Mesendoderm (in vitro differentiated cells): ENCODE measurements around the gene SLC24A4.
A peak's percentile ranks its signal among the peaks of the same experiment; 100 is the strongest.

ENCODE experiments used
- DNase-seq: peaks from one replicate; pipeline ENCODE4 v3.0.0; 2013
- H2AK5ac ChIP-seq: 2 replicates; pipeline ENCODE4 v1.6.1; 2013; ENCODE audit warnings: low read length, inconsistent platforms
- H2BK120ac ChIP-seq: 2 replicates; pipeline ENCODE4 v1.6.1; 2013; ENCODE audit warnings: low read depth, mild to moderate bottlenecking, low read length, moderate library complexity, mixed read lengths
- H2BK15ac ChIP-seq: replicated peaks from 2 replicates; pipeline ENCODE4 v1.6.1; 2013; ENCODE audit warnings: low read depth, mild to moderate bottlenecking, moderate library complexity
- H2BK5ac ChIP-seq: 2 replicates; pipeline ENCODE4 v1.6.1; 2013; ENCODE audit warnings: low read length, inconsistent platforms
- H3K18ac ChIP-seq: 2 replicates; pipeline ENCODE4 v1.6.1; 2013; ENCODE audit warnings: mild to moderate bottlenecking, low read length, mixed read lengths
- H3K23ac ChIP-seq: one replicate; pipeline ENCODE4 v1.6.1; 2013; ENCODE audit warnings: low read length
- H3K27ac ChIP-seq: 2 replicates; pipeline ENCODE4 v1.5.1; 2013; ENCODE audit warnings: low read depth, mild to moderate bottlenecking, inconsistent platforms, low read length, moderate library complexity
- H3K27me3 ChIP-seq: 2 replicates; pipeline ENCODE4 v1.6.1; 2013; ENCODE audit warnings: low read length, control low read depth, mild to moderate bottlenecking, inconsistent platforms; ENCODE audit not compliant: insufficient read depth, poor library complexity
- H3K36me3 ChIP-seq: 2 replicates; pipeline ENCODE4 v1.6.1; 2013; ENCODE audit warnings: low read length, inconsistent platforms; ENCODE audit not compliant: control insufficient read depth, insufficient read depth
- H3K4ac ChIP-seq: one replicate; pipeline ENCODE4 v1.6.1; 2013; ENCODE audit warnings: low read depth, mild to moderate bottlenecking, low read length, moderate library complexity
- H3K4me1 ChIP-seq: 2 replicates; pipeline ENCODE4 v1.6.1; 2013; ENCODE audit warnings: low read depth, low read length, inconsistent platforms; ENCODE audit not compliant: control insufficient read depth
- H3K4me2 ChIP-seq: 2 replicates; pipeline ENCODE4 v1.6.1; 2013; ENCODE audit warnings: low read length
- H3K4me3 ChIP-seq: 2 replicates; pipeline ENCODE4 v1.5.1; 2013; ENCODE audit warnings: mild to moderate bottlenecking, low read length
- H3K56ac ChIP-seq: one replicate; pipeline ENCODE4 v1.6.1; 2013; ENCODE audit warnings: low read length
- H3K79me1 ChIP-seq: 2 replicates; pipeline ENCODE4 v1.6.1; 2013; ENCODE audit warnings: low read length, inconsistent platforms
- H3K79me2 ChIP-seq: 2 replicates; pipeline ENCODE4 v1.6.1; 2013; ENCODE audit warnings: mild to moderate bottlenecking, low read length; ENCODE audit not compliant: control insufficient read depth, insufficient read depth
- H3K9ac ChIP-seq: 2 replicates; pipeline ENCODE4 v1.6.1; 2013; ENCODE audit warnings: low read length, inconsistent platforms
- H4K5ac ChIP-seq: one replicate; pipeline ENCODE4 v1.6.1; 2013; ENCODE audit warnings: low read length
- H4K8ac ChIP-seq: one replicate; pipeline ENCODE4 v1.6.1; 2013; ENCODE audit warnings: low read depth, mild to moderate bottlenecking, control low read depth, low read length, moderate library complexity
- WGBS: extraction: QIAGEN DNeasy Blood & Tissue Kit; methylation state at CpG from one replicate; pipeline ENCODE4 v1.1.7; 2013; ENCODE audit warnings: low lambda C conversion rate, missing lambda C conversion rate; ENCODE audit not compliant: insufficient coverage; ENCODE audit errors: extremely low coverage; 5-methylcytosine and 5-hydroxymethylcytosine counted together

Gene SLC24A4

GRCh38 chr14:92493492-92493891 lies 170.5 kb downstream of the SLC24A4 start:
- no peaks in the 10 kb centered on the region for H3K4me1 ChIP-seq
- no peak for DNase-seq

GRCh38 chr14:92494512-92494911 lies 171.5 kb downstream of the SLC24A4 start:
- Histone ChIP-seq H2BK5ac (no peak overlapping the region), H4K8ac (no peak overlapping the region), H3K9ac (no peak overlapping the region), H3K18ac (no peak overlapping the region), H3K27ac (no peak overlapping the region), H3K27me3 (no peaks in the 10 kb centered on the region), H3K79me2 (no peaks in the 10 kb centered on the region), H3K23ac (no peak overlapping the region), H4K5ac (no peak overlapping the region), H3K4me3 (no peak overlapping the region), H2AK5ac (no peak overlapping the region), H3K79me1 (no peaks in the 10 kb centered on the region), H3K4ac (no peak overlapping the region), H2BK15ac (no peak overlapping the region), H2BK120ac (no peak overlapping the region), H3K36me3 (no peaks in the 10 kb centered on the region), H3K4me2 (no peak overlapping the region), H3K56ac (no peak overlapping the region), H3K4me1 (no peaks in the 10 kb centered on the region)
- no CpG with 5 or more reads among the region's 4 CpGs for WGBS
- no peak for DNase-seq

More at GRCh38 chr14:92493492-92493891, 170.5 kb downstream of the SLC24A4 start:
- no peak overlapping the region for H3K4me2 ChIP-seq
- H2BK15ac ChIP-seq = no peak overlapping the region
- no CpG with 5 or more reads among the region's 16 CpGs for WGBS
- H4K8ac ChIP-seq = no peak overlapping the region
- no peak overlapping the region for H3K4ac ChIP-seq
- no peak overlapping the region for H4K5ac ChIP-seq
- no peak overlapping the region for H3K27ac ChIP-seq
- no peaks in the 10 kb centered on the region for H3K79me2 ChIP-seq
- no peak overlapping the region for H3K56ac ChIP-seq
- H2BK5ac ChIP-seq = no peak overlapping the region
- H3K27me3 ChIP-seq = no peaks in the 10 kb centered on the region
- no peak overlapping the region for H3K9ac ChIP-seq
- H3K23ac ChIP-seq = no peak overlapping the region
- H2AK5ac ChIP-seq = no peak overlapping the region
- no peak overlapping the region for H3K4me3 ChIP-seq
- H2BK120ac ChIP-seq = no peak overlapping the region
- no peaks in the 10 kb centered on the region for H3K79me1 ChIP-seq
- no peaks in the 10 kb centered on the region for H3K36me3 ChIP-seq
- no peak overlapping the region for H3K18ac ChIP-seq

DNA sequence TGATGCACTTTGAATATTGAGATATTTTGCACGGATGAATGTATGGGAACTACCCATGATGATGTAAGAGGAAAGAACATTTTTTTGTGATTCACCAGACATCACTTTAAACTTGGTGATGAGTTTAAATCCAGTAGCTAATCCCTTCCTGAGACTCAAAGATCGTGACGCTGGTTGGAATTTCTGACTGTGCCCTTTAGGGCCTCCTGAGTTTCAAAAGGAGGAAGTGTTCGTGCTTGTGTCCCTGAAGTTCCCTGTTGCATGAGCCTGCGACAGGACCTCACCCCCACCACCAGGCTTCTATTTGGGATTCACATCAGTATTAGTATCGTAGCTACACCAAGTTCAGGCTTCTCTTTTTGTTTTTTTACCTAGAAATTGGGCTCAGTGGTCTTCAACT lies 172.1 kb downstream of the SLC24A4 start:
- H3K79me2 ChIP-seq = no peaks in the 10 kb centered on the region
- H3K27ac ChIP-seq = no peak overlapping the region
- no peak overlapping the region for H3K23ac ChIP-seq
- H4K5ac ChIP-seq = no peak overlapping the region
- no peaks in the 10 kb centered on the region for H3K79me1 ChIP-seq
- no peak overlapping the region for H3K4me3 ChIP-seq
- H3K9ac ChIP-seq = no peak overlapping the region
- DNase-seq = peak; percentile 39
- no peak overlapping the region for H4K8ac ChIP-seq
- H3K18ac ChIP-seq = no peak overlapping the region
- no peak overlapping the region for H3K4me2 ChIP-seq
- no peak overlapping the region for H3K4ac ChIP-seq
- no peaks in the 10 kb centered on the region for H3K4me1 ChIP-seq
- no CpG with 5 or more reads among the region's 6 CpGs for WGBS
- H2AK5ac ChIP-seq = no peak overlapping the region
- no peak overlapping the region for H2BK15ac ChIP-seq
- H3K56ac ChIP-seq = no peak overlapping the region
- H2BK120ac ChIP-seq = no peak overlapping the region
- H2BK5ac ChIP-seq = no peak overlapping the region
- no peaks in the 10 kb centered on the region for H3K27me3 ChIP-seq
- H3K36me3 ChIP-seq = no peaks in the 10 kb centered on the region

DNA sequence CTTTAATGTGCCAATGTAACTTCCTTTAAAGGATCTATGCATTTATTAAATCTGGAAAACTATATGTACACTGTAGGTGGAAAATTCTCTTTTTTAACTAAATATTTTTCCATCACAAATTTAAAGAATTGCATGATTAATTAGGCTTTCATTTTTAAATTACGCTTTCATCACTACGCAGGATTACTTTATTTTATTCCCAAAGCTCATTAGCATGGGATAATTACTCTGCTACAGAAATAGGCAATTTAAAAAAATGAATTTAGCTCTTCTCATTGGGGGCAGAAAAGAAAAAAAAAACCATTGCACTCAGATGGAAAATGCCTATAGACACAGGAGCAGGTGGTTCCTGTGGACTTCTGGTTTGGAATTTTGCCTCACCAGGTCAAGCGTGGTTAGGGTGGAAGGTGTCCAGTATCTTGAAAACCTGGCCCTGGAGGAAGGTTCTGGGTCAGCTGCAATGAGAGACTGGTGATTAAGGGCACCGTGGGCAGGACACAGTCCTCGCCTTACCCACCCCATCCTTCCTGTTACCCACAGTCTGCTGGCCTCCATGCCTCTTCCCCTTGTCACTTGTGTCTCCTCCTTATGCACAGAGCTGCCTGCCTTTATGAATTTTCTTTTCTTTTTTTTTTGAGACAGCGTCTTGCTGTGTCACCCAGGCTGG lies 173.4 kb downstream of the SLC24A4 start:
- Histone ChIP-seq H2BK5ac (no peak overlapping the region), H2BK15ac (no peak overlapping the region), H3K23ac (no peak overlapping the region), H3K4me1 (no peaks in the 10 kb centered on the region), H2AK5ac (no peak overlapping the region), H3K79me1 (no peaks in the 10 kb centered on the region), H3K79me2 (no peaks in the 10 kb centered on the region), H3K27ac (no peak overlapping the region), H4K5ac (no peak overlapping the region), H3K18ac (no peak overlapping the region), H2BK120ac (no peak overlapping the region), H3K4me3 (no peak overlapping the region), H3K36me3 (no peaks in the 10 kb centered on the region), H3K9ac (no peak overlapping the region), H3K4ac (no peak overlapping the region), H3K56ac (no peak overlapping the region), H3K27me3 (no peaks in the 10 kb centered on the region), H4K8ac (no peak overlapping the region), H3K4me2 (no peak overlapping the region)
- 100% methylated on average over 2 of the region's 6 CpGs for WGBS
- no peak for DNase-seq

GRCh38 chr14:92497391-92497790 lies 174.4 kb downstream of the SLC24A4 start:
- no peak overlapping the region for H3K4me3 ChIP-seq
- H3K23ac ChIP-seq = no peak overlapping the region
- no peaks in the 10 kb centered on the region for H3K79me2 ChIP-seq
- no CpG with 5 or more reads among the region's 8 CpGs for WGBS
- H2BK5ac ChIP-seq = no peak overlapping the region
- no peaks in the 10 kb centered on the region for H3K79me1 ChIP-seq
- no peak overlapping the region for H3K4ac ChIP-seq
- no peaks in the 10 kb centered on the region for H3K27me3 ChIP-seq
- H3K56ac ChIP-seq = no peak overlapping the region
- no peak overlapping the region for H3K18ac ChIP-seq
- no peak overlapping the region for H2BK15ac ChIP-seq
- no peak overlapping the region for H2BK120ac ChIP-seq
- no peak overlapping the region for H2AK5ac ChIP-seq
- no peaks in the 10 kb centered on the region for H3K36me3 ChIP-seq
- H4K8ac ChIP-seq = no peak overlapping the region
- H4K5ac ChIP-seq = no peak overlapping the region
- no peak overlapping the region for H3K4me2 ChIP-seq
- no peak overlapping the region for H3K27ac ChIP-seq
- H3K9ac ChIP-seq = no peak overlapping the region
- no peak for DNase-seq
- H3K4me1 ChIP-seq = no peaks in the 10 kb centered on the region

GRCh38 chr14:92499234-92499633 lies 176.3 kb downstream of the SLC24A4 start:
- no peak overlapping the region for H3K56ac ChIP-seq
- no peaks in the 10 kb centered on the region for H3K79me1 ChIP-seq
- H2BK5ac ChIP-seq = no peak overlapping the region
- H2AK5ac ChIP-seq = no peak overlapping the region
- H3K4me3 ChIP-seq = no peak overlapping the region
- no peaks in the 10 kb centered on the region for H3K27me3 ChIP-seq
- no peak for DNase-seq
- no peak overlapping the region for H4K8ac ChIP-seq
- no peaks in the 10 kb centered on the region for H3K36me3 ChIP-seq
- H3K4me1 ChIP-seq = no peaks in the 10 kb centered on the region
- H3K4ac ChIP-seq = no peak overlapping the region
- H3K23ac ChIP-seq = no peak overlapping the region
- H2BK120ac ChIP-seq = no peak overlapping the region
- no peak overlapping the region for H4K5ac ChIP-seq
- WGBS = no CpG with 5 or more reads among the region's 3 CpGs
- H3K4me2 ChIP-seq = no peak overlapping the region
- H2BK15ac ChIP-seq = no peak overlapping the region
- no peak overlapping the region for H3K9ac ChIP-seq
- H3K18ac ChIP-seq = no peak overlapping the region
- no peaks in the 10 kb centered on the region for H3K79me2 ChIP-seq
- no peak overlapping the region for H3K27ac ChIP-seq
